Measurements from ENCODE around the gene C1orf105. TPM values are rescaled to one million over a fixed set of nuclear protein-coding genes. Genes with fewer than 3 reads are reported as not detected.
"Not testable (repeated sequence)": the region's sequence is repeated elsewhere in the genome, so short reads cannot be mapped to it uniquely, and the experiment has no call there.

The C1orf105 gene
- total RNA-seq, 1 donor from 2014 or later = 2.8 TPM

DNA sequence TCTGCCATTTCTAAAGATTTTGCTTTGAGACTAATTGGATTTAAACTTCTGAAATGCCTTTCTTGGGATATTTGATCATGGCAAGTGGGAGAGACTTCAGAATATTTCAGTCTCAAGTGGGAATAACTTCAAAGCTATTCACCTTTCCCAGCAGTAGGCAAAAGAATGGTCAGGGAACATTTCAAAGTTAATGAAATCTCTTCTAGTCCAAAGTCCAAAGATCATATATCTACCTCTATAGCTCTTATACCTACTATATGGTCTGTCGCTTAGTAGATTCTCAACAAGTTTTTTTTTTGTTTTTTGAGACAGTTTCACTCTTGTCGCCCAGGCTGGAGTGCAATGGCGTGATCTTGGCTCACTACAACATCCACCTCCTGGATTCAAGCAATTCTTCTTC lies 67.9 kb downstream of the C1orf105 start:
- DNase-seq = no peak

DNA sequence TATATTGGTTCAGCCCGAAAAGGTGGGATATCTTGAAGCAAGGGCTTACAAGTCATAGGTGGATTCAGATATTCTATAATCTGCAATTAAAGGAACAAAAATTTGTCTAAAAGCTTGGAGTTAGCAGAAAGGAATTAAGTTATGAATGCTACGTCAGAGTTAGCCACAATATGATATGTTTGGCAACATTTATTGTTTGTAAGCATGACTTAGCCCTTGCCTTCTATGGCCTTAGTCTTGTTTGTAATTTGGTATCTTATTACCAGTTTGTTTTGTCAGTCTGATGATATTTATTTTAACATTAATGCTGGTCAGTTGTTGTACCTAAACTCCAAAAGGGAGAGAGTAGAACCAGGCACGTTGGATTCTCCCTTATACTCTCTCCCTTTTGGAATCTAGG lies 69.4 kb downstream of the C1orf105 start:
- DNase-seq = no peak

DNA sequence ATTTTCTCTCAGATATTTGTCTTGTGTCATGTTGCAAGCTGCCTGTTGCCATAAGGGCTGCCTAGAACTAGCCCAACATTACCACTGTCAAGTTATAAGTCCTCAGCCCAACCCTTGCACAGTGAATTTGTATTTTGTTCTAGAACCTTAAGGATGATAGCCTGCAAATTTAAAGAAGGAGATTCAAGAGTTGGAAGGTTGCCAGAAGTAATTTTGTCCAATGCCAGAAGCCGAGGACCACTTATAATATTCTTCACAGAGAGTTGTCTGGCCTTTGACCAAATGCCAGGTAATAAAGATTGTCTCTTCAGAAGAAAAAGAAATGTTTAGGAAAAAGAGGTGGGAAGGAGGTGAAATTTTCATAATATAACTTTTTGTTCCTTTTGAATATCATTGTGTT lies 71.9 kb downstream of the C1orf105 start:
- DNase-seq = no peak

DNA sequence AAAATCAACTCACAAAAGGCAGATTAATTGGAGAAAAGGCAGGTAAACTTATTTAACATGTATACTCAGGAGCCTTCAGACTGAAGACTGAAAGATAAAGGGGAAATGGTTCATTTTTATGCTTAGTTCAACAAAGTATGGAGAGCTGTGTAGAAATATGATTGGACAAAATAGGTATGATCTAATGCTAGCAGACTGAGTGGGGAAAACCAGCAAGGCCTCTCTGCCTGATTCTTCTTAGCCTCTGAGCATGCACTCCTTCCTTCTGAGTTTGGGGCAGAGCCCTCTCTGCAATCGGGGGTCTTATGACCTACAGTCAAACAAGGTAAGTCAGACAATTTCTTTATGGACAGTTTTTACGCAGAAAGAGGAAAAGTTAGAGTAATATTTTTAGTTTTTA lies 73.7 kb downstream of the C1orf105 start:
- DNase-seq = no peak

DNA sequence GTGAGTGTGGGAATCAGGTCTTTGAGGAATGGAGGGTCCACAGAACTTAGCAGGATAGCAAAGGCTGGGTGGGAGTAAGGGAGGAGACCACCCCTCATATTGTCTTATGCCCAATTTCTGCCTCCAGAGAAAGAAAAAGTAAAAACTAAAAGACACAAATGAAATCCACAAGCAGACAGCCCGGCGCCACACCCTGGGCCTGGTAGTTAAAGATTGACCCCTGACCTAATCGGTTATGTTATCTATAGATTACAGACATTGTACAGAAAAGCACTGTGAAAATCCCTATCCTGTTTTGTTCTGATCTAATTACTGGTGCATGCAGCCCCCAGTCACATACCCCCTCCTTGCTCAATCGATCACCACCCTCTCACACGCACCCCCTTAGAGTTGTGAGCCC lies 75.6 kb downstream of the C1orf105 start:
- DNase-seq = not testable (repeated sequence)

DNA sequence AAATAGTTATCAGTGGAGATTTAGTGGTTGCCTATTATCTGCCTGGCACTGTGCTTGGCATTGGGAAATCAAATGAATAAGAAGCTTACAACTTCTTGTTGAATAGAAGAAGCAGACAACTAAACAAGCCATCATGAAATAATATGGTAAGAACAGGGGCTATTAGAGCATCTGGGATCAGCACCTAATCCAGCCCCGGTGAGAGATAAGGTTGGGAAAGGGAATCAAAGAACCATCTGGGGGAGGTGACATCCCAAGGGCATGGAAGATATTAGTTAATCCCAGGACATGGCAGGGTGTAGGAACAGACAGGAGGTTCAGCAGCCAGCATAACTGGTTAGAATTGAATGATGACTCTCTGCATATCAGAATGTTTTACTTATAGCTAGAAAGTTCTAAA lies 76.2 kb downstream of the C1orf105 start:
- no peak for DNase-seq

DNA sequence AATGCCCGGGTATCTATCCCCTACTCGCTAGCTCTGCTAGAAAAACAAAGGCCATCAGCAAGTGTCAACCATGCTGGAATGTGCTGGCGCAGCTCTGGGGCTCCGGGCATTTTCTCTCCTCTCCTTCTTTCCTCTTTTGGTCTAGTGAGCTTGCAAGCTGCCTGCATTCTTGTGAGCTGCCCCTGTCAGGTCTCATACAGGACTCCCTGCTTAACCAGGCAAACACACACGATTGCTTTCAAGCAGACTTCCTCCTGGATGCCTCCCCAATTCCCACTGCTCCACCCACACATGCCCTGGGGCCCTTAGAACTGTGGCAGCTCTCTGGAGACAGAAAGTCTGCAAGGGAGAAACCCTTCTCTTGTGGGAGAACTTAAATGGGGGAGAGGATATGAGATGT lies 76.7 kb downstream of the C1orf105 start:
- no peak for DNase-seq

DNA sequence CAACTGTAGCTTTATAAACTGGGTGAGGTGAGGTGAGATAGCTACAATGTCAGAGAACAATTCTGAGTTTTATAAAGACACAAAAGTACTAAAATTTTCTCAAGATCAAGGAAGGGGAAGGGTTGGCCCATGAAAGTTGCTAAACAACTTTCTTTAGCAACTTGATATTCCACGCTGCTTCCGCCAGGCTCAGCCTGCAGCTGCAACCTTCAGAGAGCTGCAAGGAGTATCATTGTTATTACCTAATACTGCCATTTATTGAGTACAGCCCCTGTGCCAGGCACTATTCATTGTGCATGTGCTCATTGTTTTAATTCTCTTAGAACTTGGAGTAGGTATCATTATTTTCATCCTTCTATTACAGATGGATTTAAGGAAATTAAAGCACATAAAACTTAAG lies 78.4 kb downstream of the C1orf105 start:
- DNase-seq = no peak

DNA sequence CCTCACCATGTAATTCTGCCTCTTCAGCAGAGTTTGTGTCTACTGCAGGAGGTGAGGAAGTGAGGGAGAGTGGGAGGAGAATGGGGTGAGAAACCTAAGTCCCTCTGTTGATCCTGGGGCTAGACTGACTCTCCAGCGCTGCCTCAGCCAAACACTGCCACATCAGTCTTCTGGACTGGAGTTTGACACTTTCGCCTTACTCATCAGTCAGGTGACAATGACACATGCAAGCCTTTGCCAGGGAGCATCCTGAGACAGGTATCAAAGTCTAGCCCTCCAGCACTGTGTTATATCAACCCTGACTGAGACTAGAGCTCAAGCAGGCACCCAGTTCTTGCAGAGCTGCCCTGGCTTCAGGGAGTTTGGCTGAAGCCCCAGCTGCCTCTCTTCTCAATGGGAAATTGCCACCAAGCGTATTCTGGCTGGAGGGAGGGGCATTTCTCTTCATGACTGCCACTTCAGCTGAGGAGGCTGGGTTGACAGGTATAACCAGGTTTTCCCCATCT lies 79.2 kb downstream of the C1orf105 start:
- no peak for DNase-seq

DNA sequence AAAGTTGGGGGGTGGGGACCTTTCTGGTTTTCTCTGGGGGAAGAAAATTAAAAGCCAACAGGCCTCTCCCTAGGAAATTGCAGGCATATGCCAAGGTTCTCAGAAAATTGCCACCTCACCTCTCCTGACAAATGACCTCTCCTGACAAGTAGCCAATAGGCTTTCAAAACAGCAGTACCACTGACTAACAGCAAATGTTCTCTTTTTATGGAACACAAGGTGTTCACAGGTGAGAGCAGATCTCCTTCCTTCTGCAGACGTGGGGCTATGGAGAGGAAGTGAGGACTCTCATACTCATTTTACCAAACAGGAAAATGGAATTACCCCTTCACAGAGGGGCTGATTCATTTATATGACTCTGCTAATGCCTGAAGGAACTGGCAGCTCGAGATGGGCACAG lies 79.7 kb downstream of the C1orf105 start:
- no peak for DNase-seq

DNA sequence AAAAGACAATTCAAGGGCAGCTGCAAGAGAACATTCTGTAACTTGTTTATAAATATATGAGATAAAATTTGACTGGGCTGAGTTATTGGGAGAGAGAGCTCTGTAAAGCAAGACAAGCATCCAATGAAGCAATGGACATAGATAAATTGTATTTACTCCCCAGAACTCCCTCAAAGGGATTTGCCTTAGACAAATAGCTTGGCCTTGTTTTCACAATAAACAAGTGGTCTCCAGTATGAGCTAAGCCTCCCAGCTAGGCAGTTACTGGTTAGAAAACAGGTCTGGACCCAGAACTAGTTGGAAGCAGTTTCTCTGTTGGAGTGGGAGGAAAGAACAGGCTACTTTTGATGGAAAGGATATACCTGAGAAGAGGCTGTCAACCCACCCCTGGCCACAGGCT lies 87.3 kb downstream of the C1orf105 start:
- no peak for DNase-seq

DNA sequence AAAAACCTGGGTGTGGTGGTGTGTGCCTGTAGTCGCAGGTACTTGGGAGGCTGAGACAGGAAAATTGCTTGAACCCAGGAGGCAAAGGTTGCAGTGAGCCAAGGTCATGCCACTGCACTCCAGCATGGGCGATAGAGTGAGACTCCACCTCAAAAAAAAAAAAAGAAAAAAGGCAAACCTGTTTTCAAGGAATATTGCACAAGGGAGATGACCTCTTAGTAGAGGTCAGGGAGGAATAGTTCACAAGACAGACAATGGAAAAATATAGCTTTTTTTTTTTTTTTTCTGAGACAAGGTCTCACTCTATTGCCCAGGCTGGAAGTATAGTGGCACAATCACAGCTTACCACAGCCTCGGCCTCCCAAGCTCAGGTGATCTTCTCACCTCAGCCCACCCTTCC lies 90.0 kb downstream of the C1orf105 start:
- no peak for DNase-seq

DNA sequence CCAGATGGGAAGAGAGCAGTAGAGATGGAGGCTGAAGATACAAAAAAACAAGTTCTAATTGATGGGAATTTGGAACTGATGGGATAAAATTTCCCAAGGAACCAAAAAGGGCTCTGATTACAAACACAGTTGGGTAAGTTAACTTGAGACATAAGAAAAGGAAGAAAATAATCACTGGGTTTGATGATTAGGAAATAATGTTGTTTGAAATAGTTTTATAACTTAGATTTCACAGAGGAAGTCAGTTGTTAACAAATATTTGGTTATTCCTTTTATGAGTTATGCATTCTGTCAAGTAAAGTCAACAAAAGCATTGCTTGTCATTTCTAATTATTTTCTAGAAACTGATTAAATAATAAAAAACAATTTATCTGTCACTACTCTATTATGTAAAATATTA lies 92.1 kb downstream of the C1orf105 start:
- DNase-seq = no peak

DNA sequence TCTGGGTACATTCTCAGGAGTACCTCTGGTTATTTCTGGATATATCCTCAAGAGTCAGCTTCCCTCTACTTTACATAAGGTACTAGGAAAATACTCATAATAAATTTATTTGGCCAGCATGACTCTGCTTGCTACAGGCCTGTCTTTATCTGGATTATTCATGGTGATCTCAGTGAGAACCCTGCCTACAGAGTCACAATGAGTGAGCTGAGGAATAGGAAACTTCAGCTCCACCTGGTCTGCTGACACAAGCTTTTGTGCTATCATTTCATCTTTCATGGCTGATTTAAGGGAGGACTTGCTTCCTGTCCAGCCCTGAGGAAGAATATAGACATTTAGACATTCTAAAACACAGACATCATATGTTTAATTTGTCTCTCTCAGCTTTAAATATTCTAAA lies 93.0 kb downstream of the C1orf105 start:
- no peak for DNase-seq

DNA sequence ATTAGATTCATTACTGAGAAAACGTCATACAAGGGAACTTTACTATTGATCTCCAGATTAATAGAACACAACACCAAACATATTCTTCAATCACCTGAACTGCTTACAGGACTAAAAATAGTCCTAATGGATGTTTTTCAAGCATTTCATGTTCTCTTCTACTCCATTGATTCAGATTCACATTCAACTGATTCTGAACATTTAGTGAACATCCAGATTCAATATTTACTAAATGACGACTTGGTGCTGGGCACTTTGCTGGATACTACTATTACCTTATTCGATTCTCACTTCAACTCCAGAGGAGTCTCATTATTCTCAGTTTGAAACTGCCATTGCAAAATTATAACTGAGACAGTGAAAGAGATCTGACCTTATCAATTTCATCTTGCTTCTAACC lies 93.6 kb downstream of the C1orf105 start:
- no peak for DNase-seq

DNA sequence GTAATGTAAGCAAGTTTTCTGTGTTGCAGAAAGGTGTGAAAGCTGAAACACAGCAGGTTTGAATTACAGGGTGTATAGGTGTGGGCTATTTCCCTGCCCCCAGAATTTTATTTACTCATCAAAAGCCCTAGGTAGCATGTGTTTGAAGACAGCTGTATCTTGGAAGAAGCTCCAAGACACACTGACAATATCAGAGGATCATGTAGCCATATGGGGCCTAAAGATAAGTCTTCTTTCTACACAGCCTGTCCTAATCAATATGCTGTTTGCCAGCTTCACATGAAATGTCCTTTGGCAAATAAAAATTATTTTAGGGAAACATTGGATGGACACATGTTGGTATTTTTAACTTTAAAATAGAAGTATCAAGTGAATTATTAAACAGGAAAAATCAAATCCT lies 95.0 kb downstream of the C1orf105 start:
- DNase-seq = no peak

DNA sequence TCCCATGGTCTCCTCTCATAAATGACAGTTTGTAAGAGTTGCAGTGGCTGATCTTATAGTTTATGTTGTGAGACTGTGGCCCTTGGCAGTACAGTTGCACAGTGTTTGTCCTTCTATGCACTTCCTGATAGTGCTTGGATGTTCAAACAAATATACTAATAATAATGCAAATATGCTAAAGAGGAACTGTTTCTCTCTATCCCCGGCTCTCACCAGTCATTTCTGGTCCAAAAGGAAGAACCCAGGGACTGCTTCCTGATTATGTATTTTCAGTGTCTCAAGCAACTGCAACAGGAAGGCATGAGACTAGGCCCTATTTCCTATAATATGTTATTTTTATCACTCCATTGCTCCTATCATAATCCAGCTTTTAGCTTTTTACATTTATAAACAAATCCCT lies 95.4 kb downstream of the C1orf105 start:
- DNase-seq = no peak

DNA sequence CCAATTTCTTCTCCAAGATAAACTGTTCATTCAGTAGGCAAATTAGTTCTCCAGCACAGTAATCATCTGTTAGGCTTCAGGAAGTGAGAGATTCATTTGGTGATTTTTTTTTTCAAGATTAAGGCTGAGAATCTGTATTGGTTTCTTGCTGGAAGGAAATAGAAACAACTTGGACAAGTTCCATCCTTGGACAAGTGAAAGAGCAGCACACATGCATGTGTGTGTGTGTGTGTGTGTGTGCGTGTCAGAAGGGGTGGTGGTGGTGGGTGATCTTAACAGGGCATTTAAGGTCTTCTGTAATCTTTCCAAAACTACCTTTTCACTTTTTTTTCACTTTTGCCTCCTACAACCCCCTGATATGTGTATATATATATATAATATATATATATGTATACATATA lies 96.6 kb downstream of the C1orf105 start:
- no peak for DNase-seq

DNA sequence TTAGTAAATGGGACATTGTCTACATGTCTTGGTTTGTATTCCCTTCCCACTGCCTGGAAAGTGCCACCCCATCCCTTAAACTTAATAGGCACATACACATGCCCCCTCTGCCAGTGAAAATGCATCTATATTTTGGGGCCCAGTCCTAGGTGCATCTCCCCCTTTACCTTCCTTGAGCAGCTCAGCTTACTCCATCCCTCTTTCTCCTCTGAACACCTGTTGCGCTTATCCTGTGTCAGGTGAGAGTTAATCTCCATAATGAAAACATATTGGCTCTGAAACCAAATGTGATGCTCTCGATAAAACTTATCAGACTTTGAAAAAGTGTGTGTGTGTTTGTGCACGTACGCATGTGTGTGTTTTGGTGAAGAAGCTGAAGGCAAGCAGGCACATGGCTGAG lies 97.1 kb downstream of the C1orf105 start:
- DNase-seq = no peak

Other genes starting within 250 kb of the C1orf105 start
- 29.6 TPM for gene PIGC, start 23.4 kb downstream of the C1orf105 start, total RNA-seq
- gene SUCO, start 112.5 kb downstream of the C1orf105 start, total RNA-seq = 73.7 TPM
- not detected for gene FASLG, start 238.4 kb downstream of the C1orf105 start, total RNA-seq

All from skin of body (tissue), 2 donors.